ENCODE results near the gene VNN1.

DNA sequence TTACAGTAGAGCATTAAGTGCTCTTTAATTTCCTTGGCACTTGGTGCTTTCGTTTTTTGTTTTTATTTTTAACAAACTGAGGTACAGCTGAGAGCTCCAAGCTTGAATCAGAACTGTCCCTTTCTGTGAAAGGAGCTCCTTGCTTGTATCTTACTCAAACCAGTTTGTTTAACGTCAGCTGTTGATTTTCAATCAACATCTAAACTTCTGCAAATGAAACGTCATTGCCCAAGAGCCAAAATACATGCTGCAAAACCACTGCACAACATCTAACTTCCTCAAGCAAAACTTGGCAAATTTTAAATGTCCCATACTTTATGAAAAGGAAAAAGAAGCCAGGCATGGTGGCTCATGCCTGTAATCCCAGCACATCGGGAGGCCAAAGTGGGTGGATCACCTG is 28.6 kb upstream of the VNN1 start:
- TF ChIP-seq ZNF19 (tag by site-specific recombination; IDR thresholded peaks at IDR 0.05; ENCODE audit: low read depth) (no peak), ZNF416 (tag by site-specific recombination; IDR thresholded peaks at IDR 0.05) (no peak), ZNF146 (tag by site-specific recombination; IDR thresholded peaks at IDR 0.05) (no peak), ZBTB8A (tag by site-specific recombination; IDR thresholded peaks at IDR 0.05) (no peak), KLF1 (tag by site-specific recombination; IDR thresholded peaks at IDR 0.05) (no peak), ZNF473 (tag by site-specific recombination; IDR thresholded peaks at IDR 0.05) (no peak), ZNF335 (tag by site-specific recombination; conservative IDR thresholded peaks at IDR 0.05) (no peak), SETDB1 (IDR thresholded peaks at IDR 0.05; ENCODE audit: insufficient read length, low read length) (no peak)
- TF ChIP-seq, protein P1, sequence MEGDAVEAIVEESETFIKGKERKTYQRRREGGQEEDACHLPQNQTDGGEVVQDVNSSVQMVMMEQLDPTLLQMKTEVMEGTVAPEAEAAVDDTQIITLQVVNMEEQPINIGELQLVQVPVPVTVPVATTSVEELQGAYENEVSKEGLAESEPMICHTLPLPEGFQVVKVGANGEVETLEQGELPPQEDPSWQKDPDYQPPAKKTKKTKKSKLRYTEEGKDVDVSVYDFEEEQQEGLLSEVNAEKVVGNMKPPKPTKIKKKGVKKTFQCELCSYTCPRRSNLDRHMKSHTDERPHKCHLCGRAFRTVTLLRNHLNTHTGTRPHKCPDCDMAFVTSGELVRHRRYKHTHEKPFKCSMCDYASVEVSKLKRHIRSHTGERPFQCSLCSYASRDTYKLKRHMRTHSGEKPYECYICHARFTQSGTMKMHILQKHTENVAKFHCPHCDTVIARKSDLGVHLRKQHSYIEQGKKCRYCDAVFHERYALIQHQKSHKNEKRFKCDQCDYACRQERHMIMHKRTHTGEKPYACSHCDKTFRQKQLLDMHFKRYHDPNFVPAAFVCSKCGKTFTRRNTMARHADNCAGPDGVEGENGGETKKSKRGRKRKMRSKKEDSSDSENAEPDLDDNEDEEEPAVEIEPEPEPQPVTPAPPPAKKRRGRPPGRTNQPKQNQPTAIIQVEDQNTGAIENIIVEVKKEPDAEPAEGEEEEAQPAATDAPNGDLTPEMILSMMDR (tag by site-specific recombination; IDR thresholded peaks at IDR 0.05) = no peak

All from HEK293 (cell line).